Left hindlimb (tissue), 1 donor: ENCODE data around the gene SLC38A3.
"Not testable (repeated sequence)": the region's sequence is repeated elsewhere in the genome, so short reads cannot be mapped to it uniquely, and the experiment has no call there.

Experiments
- DNase-seq: peaks from one replicate; pipeline ENCODE4 v3.0.0-alpha.2; 2018

SLC38A3 gene

GRCh38 chr3:50235716-50236483 lies 30.8 kb downstream of the SLC38A3 start, which contains the start of gene GNAI2:
Gene GNAI2, plus strand, starts transcription at chr3:50236204. Its CDS starts 132 bp downstream, at chr3:50236336.
- DNase-seq = peak; percentile 99

GRCh38 chr3:50236484-50237132 lies 31.5 kb downstream of the SLC38A3 start:
- no peak for DNase-seq

GRCh38 chr3:50237133-50237651 lies 32.1 kb downstream of the SLC38A3 start:
- DNase-seq = no peak

GRCh38 chr3:50237754-50238548 lies 32.9 kb downstream of the SLC38A3 start:
- DNase-seq = peak; percentile 89

- DNase-seq = no peak
These were observed 33.5 kb downstream of the SLC38A3 start for GRCh38 chr3:50238549-50239026.

GRCh38 chr3:50239649-50240048 lies 34.6 kb downstream of the SLC38A3 start:
- no peak for DNase-seq

GRCh38 chr3:50241163-50241562 lies 36.1 kb downstream of the SLC38A3 start:
- no peak for DNase-seq

GRCh38 chr3:50241713-50242380 lies 36.8 kb downstream of the SLC38A3 start:
- no peak for DNase-seq

GRCh38 chr3:50242381-50242770 lies 37.3 kb downstream of the SLC38A3 start:
- no peak for DNase-seq

- DNase-seq = peak; percentile 71
These were observed 37.9 kb downstream of the SLC38A3 start for GRCh38 chr3:50242851-50243542.

GRCh38 chr3:50243543-50243895 lies 38.4 kb downstream of the SLC38A3 start:
- no peak for DNase-seq

GRCh38 chr3:50244813-50245212 lies 39.7 kb downstream of the SLC38A3 start:
- not testable (repeated sequence) for DNase-seq

GRCh38 chr3:50245251-50245745 lies 40.2 kb downstream of the SLC38A3 start:
- no peak for DNase-seq

- peak; percentile 94 for DNase-seq
These were observed 40.9 kb downstream of the SLC38A3 start for GRCh38 chr3:50245831-50246516.

- peak; percentile 86 for DNase-seq
These were observed 41.5 kb downstream of the SLC38A3 start for GRCh38 chr3:50246517-50246954.

- no peak for DNase-seq
These were observed 43.3 kb downstream of the SLC38A3 start for GRCh38 chr3:50248387-50248786.

GRCh38 chr3:50249457-50249856 lies 44.4 kb downstream of the SLC38A3 start:
- DNase-seq = no peak

GRCh38 chr3:50250514-50250913 lies 45.4 kb downstream of the SLC38A3 start:
- DNase-seq = no peak

GRCh38 chr3:50251220-50251619 lies 46.1 kb downstream of the SLC38A3 start:
- no peak for DNase-seq

- no peak for DNase-seq
These were observed 49.6 kb downstream of the SLC38A3 start for GRCh38 chr3:50254577-50255250.

GRCh38 chr3:50255251-50255615 lies 50.2 kb downstream of the SLC38A3 start:
- DNase-seq = no peak
